ENCODE data around the gene HSFX2.

HSFX2 gene

GRCh38 chrX:149618871-149619270 is 23.8 kb upstream of the HSFX2 start:
- no peak overlapping the region for H3K27ac ChIP-seq (ENCODE audit: low read length)
- no peaks in the 10 kb centered on the region for H3K9me2 ChIP-seq (replicated peaks; ENCODE audit: insufficient read depth, low read length)
- H3K4me1 ChIP-seq (ENCODE audit: low read length), result no peaks in the 10 kb centered on the region
- H3K9me3 ChIP-seq (replicated peaks; ENCODE audit: insufficient read depth, low read length), result no peaks in the 10 kb centered on the region
- TF ChIP-seq EZH2phosphoT487 (IDR thresholded peaks at IDR 0.05; ENCODE audit: low read length) (no peak), CTCF (IDR thresholded peaks at IDR 0.05; ENCODE audit: low read length) (no peak), EZH2 (optimal IDR thresholded peaks at IDR 0.05; ENCODE audit: low read depth, low read length) (no peak)
- peaks cover 12% of the 10 kb centered on the region for H3K79me2 ChIP-seq (ENCODE audit: low read length)
- H3K9ac ChIP-seq (ENCODE audit: low read length), result no peak overlapping the region
- no peak overlapping the region for H2AFZ ChIP-seq (ENCODE audit: low read length)
- no peak overlapping the region for H3K4me3 ChIP-seq (ENCODE audit: low read length)
- H3K36me3 ChIP-seq (replicated peaks; ENCODE audit: insufficient read depth, low read length), result no peaks in the 10 kb centered on the region
- no peak for DNase-seq
- no peaks in the 10 kb centered on the region for H3F3A ChIP-seq (ENCODE audit: insufficient read depth, low read length)
- H3K27me3 ChIP-seq (replicated peaks; ENCODE audit: insufficient read depth, low read length), result no peaks in the 10 kb centered on the region
- H4K20me1 ChIP-seq (ENCODE audit: insufficient read depth, low read length), result no peaks in the 10 kb centered on the region
- no peak overlapping the region for H3K4me2 ChIP-seq (ENCODE audit: low read depth, low read length)

- no peaks in the 10 kb centered on the region for H3K9me2 ChIP-seq (replicated peaks; ENCODE audit: insufficient read depth, low read length)
- H3K9me3 ChIP-seq (replicated peaks; ENCODE audit: insufficient read depth, low read length), result no peaks in the 10 kb centered on the region
- H3K36me3 ChIP-seq (replicated peaks; ENCODE audit: insufficient read depth, low read length), result no peaks in the 10 kb centered on the region
- TF ChIP-seq CTCF (IDR thresholded peaks at IDR 0.05; ENCODE audit: low read length) (no peak), EZH2phosphoT487 (IDR thresholded peaks at IDR 0.05; ENCODE audit: low read length) (no peak), EZH2 (optimal IDR thresholded peaks at IDR 0.05; ENCODE audit: low read depth, low read length) (no peak)
- no peak for DNase-seq
- no peak overlapping the region for H2AFZ ChIP-seq (ENCODE audit: low read length)
- no peaks in the 10 kb centered on the region for H3F3A ChIP-seq (ENCODE audit: insufficient read depth, low read length)
- H4K20me1 ChIP-seq (ENCODE audit: insufficient read depth, low read length), result no peaks in the 10 kb centered on the region
- peaks cover 8% of the 10 kb centered on the region for H3K79me2 ChIP-seq (ENCODE audit: low read length)
- H3K27me3 ChIP-seq (replicated peaks; ENCODE audit: insufficient read depth, low read length), result no peaks in the 10 kb centered on the region
- no peak overlapping the region for H3K4me2 ChIP-seq (ENCODE audit: low read depth, low read length)
- H3K9ac ChIP-seq (ENCODE audit: low read length), result no peak overlapping the region
- H3K4me1 ChIP-seq (ENCODE audit: low read length), result no peaks in the 10 kb centered on the region
- H3K27ac ChIP-seq (ENCODE audit: low read length), result no peak overlapping the region
- H3K4me3 ChIP-seq (ENCODE audit: low read length), result no peak overlapping the region
Observed at GRCh38 chrX:149611623-149612175, 16.6 kb upstream of the HSFX2 start.

- no peaks in the 10 kb centered on the region for H3K36me3 ChIP-seq (replicated peaks; ENCODE audit: insufficient read depth, low read length)
- H3K27me3 ChIP-seq (replicated peaks; ENCODE audit: insufficient read depth, low read length), result no peaks in the 10 kb centered on the region
- H3K4me3 ChIP-seq (ENCODE audit: low read length), result no peak overlapping the region
- no peak overlapping the region for H2AFZ ChIP-seq (ENCODE audit: low read length)
- H3K4me1 ChIP-seq (ENCODE audit: low read length), result no peaks in the 10 kb centered on the region
- H3K9me3 ChIP-seq (replicated peaks; ENCODE audit: insufficient read depth, low read length), result no peaks in the 10 kb centered on the region
- H3K9ac ChIP-seq (ENCODE audit: low read length), result no peak overlapping the region
- H3K27ac ChIP-seq (ENCODE audit: low read length), result no peak overlapping the region
- no peak for DNase-seq
- no peak overlapping the region for H3K4me2 ChIP-seq (ENCODE audit: low read depth, low read length)
- H3K9me2 ChIP-seq (replicated peaks; ENCODE audit: insufficient read depth, low read length), result no peaks in the 10 kb centered on the region
- no peaks in the 10 kb centered on the region for H3F3A ChIP-seq (ENCODE audit: insufficient read depth, low read length)
- no peaks in the 10 kb centered on the region for H4K20me1 ChIP-seq (ENCODE audit: insufficient read depth, low read length)
- H3K79me2 ChIP-seq (ENCODE audit: low read length), result peaks cover 3% of the 10 kb centered on the region; the same call in 1 of the 2 replicates
- TF ChIP-seq EZH2phosphoT487 (IDR thresholded peaks at IDR 0.05; ENCODE audit: low read length) (no peak), CTCF (IDR thresholded peaks at IDR 0.05; ENCODE audit: low read length) (no peak), EZH2 (optimal IDR thresholded peaks at IDR 0.05; ENCODE audit: low read depth, low read length) (no peak)
Observed at GRCh38 chrX:149610511-149610910, 15.4 kb upstream of the HSFX2 start.
